Activated gamma-delta T cell (primary cell): ENCODE results near the gene TARBP2.

Experiments used
- DNase-seq: peaks from one replicate; lab custom pipeline; 2025; lab: John Stamatoyannopoulos, UW
- total RNA-seq, 2 donors: gene quantifications; one replicate each; lab custom pipeline; 2026; lab: John Stamatoyannopoulos, UW

Gene TARBP2
- total RNA-seq = 29.6 to 35.5 reads per million in 2 donors

- peak; percentile 91 for DNase-seq
These were observed at the start of gene TARBP2 for GRCh38 chr12:53500776-53501614. Gene TARBP2 (plus strand): TSS chr12:53501283. CDS start chr12:53501409, 126 bp downstream.

- DNase-seq = peak; percentile 91
These were observed 49.4 kb upstream of the TARBP2 start, which contains the start of gene PCBP2 for GRCh38 chr12:53451661-53452158. Gene PCBP2 (plus strand): TSS chr12:53452102. CDS start chr12:53454801, 2,699 bp downstream.

DNA sequence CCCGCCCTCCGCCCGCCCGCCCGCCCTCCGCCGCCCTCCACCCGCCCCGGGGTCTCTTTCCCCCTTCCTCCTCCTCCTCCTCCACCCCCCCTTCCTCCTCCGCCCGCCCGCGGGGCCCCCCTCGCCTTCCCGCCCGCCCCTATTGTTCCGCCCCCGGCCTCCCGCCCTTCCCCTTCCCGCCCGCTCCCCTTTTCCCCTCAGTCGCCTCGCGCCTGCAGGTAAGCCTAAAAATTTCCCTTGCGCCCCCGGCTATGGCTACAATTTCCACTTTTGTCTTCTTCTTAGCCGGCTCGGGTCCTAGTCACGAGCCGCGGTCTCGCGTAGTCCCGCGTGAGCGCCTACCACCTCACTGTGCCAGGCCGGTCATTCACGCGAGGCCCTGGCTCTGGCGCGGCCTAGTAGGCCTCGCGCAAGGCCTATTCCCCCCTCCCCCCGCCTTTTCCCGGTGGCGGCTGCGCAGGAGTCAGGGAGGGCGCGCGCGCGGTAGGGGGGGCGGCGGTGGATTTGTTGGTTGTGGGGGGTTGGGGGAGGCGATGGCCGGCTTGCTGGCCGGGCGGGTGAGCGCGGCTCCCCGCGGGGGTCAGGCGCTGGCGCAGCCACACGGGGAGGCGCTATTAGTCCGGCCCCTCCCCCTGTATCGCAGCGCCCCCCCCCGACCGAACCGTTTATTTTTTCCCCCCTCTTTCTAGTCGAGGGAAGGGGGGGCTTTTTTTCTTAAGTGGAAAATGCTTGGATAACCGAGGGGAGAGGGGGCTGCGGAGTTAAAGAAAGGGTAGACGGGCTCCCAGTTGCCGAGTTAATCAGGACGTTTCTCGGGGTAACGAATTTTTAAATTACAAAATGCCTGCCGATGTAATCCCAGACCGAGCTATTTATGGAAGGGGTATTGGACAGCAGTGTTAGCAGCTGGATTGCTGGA lies 48.7 kb upstream of the TARBP2 start:
- peak; percentile 64 for DNase-seq

GRCh38 chr12:53453953-53454640 lies 47.0 kb upstream of the TARBP2 start:
- no peak for DNase-seq

DNA sequence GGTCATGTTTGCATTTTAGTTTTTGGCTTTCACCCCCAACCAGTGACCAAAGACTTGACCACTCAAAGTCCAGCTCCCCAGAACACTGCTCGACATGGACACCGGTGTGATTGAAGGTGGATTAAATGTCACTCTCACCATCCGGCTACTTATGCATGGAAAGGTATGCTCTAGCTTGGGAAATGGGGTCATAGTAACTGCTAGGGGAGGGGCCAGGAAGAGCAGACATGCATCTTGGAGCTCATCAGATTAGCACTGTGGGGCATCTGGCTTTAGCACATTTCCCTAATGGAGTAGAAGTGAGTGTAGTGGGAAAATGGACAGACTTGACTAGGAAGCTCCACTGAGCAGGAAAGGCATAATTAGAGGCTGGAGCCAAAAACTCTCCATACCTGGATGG lies 46.4 kb upstream of the TARBP2 start:
- DNase-seq = no peak

- no peak for DNase-seq
These were observed 44.3 kb upstream of the TARBP2 start for GRCh38 chr12:53456654-53457366.

- no peak for DNase-seq
These were observed 42.0 kb upstream of the TARBP2 start for GRCh38 chr12:53459097-53459496.

GRCh38 chr12:53461059-53461458 lies 40.0 kb upstream of the TARBP2 start:
- no peak for DNase-seq

DNA sequence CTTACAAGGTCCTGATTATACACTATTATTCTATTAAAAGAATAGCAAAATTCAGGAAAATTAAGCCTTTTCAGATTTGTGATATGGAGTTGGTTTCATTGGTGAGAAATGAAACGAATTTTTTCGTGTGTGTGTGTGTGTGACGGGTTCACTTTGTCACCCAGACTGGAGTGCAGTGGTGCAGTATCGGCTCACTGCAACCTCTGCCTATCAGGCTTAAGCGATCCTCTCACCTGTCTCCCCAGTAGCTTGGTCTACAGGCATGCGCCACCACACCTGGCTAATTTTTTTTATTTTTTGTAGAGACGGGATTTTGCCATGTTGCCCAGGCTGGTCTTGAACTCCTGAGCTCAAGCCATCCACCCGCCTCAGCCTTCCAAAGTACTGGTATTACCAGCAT lies 39.5 kb upstream of the TARBP2 start:
- no peak for DNase-seq

DNA sequence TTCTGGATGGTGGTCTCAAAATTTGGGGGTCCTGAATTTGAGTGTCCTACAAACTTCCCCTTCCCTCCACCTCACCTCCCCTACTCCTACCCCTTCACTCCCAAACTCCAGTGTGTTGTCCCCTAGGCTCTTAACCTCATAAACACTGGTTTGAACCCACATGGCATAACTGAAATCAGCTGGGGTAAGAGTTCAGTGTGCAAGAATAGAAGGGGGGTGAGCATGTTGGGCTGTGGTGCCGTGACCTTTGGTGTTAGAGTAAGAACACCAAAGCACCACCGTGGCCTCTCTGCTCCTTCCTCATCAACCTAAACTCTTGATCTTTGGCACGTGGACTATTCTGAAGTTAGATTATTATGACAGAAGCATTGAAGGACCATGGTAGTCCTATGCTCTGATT lies 38.1 kb upstream of the TARBP2 start:
- no peak for DNase-seq

- no peak for DNase-seq
These were observed 37.1 kb upstream of the TARBP2 start for GRCh38 chr12:53463802-53464560.

DNA sequence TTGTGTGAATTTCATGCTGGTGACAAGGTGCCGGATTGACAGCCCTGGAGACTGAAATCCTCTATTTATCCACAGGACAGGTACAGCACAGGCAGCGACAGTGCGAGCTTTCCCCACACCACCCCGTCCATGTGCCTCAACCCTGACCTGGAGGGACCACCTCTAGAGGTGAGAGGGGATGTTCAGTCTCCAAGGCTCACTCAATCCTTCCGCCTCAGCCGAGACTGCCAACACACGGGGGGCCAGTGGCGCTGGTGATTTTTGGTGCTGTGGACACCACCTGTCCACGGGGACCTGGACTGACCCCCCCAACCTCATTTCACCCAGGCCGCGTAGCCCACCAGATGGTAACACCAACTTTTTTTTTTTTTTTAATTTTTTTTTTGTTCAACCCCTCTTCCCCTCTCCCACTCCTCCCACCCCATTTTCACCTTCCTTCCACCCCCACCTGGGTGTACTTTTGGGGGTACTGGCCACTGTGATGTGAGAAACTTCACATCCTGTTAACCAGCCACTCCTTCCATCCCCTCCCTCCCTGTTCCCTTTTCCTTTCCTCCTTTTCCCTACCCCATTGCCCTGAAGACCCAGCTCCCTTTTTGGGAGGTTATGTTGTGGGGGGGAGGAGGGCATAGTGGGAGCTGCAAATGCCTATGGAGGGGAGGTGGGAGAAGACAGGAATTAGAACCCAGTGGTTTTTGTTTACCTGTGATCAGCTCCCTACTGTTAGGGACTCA lies 36.2 kb upstream of the TARBP2 start:
- DNase-seq = no peak

GRCh38 chr12:53465679-53466078 lies 35.4 kb upstream of the TARBP2 start:
- DNase-seq = no peak

DNA sequence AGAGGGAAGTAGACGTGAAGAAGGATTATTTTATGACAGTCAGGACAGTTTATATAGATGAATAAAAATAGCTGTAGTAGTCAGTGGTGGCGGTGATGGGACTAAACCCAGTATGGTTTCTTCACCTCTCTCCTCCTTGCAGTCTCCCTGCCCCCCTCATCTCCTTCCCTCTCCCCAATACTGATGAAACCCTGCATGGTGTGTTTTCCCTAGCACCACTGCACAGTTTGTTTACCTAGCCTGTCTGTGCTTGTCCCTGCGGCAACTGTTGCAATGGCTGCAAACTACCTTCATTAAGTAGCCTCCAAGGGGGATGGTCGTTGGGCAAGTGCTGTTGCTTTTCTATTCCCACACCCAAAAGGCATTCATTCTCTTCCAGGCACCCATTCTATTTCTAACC lies 34.4 kb upstream of the TARBP2 start:
- DNase-seq = no peak

DNA sequence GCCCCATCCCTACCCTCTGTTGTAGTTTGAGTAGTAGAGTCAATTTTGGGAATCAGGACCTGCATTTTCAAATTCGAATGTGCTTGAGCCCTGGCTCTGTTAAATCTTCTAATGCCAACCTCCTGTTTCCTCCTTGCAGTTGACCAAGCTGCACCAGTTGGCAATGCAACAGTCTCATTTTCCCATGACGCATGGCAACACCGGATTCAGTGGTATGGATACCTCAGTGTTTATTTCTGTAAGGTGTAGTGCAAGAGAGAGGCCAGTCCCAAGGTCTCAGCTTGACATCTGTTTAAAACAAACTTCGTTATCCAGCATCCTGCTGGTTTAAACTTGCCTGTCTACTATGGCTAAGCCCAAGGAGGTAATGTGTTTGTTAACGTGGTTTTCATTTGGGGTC lies 34.0 kb upstream of the TARBP2 start:
- no peak for DNase-seq

DNA sequence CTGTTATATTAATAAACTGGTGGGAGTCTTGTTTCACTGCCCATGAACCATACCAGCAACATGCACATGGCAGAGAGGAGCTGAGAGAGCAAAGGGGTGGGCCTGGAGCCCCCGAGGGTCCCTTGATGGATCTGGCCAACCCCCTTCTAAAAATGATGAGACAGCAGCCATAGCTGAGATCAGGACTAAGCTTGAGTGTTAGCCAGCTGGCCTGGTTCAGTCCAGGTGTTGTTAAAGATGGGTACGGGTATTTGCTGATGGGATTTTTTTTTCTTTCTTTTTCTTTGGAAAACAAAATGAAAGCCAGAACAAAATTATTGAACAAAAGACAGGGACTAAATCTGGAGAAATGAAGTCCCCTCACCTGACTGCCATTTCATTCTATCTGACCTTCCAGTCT lies 33.2 kb upstream of the TARBP2 start:
- no peak for DNase-seq

DNA sequence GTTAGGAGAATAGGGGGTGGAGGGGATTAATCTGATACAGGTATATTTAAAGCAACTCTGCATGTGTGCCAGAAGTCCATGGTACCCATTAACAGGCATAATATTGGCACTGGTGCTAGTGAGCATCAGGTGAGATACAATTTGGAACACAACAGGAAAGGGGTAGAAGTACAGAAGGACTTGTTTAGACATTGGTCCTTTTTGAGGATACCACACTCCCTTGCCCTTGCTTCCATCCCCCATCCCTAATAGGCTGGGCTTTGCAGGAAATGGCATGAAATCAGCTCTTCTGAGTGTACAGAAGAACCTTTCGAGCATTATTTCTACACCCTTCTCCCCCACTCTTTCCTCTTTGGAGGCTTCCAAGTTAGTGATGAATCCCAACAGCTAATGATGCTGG lies 32.8 kb upstream of the TARBP2 start:
- DNase-seq = no peak

DNA sequence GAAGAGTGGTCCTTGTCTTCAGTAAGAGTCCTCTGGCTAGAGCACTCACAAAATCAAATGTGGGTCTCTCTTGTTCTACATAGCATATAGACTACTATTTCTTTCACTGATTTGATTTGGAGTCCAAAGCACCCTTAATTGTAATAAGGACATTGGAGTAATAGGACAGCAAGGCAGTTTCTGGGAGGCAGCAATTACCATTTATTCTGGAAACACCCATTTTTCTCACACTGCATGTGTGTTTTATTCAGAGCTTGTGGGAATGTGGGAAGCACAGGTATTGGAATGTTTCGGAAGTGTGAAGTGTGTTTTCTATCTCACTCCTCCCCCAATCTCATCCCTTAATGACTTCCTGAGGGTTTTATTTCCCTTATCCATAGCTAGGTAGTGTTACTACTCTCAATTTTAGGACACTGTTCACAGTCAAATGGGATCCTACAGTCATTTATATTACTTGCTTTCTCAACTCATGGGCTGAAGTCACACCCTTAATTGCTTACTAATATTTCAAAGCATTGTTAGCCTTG lies 29.0 kb upstream of the TARBP2 start:
- no peak for DNase-seq

- no peak for DNase-seq
These were observed 27.0 kb upstream of the TARBP2 start for GRCh38 chr12:53474077-53474476.
